Measurements from ENCODE around the gene MRPL37.

Gene MRPL37

GRCh38 chr1:54262244-54262643 lies 62.3 kb downstream of the MRPL37 start:
- no peak for DNase-seq (ENCODE audit: low read depth)
- TF ChIP-seq MYC (IDR thresholded peaks at IDR 0.05; ENCODE audit: low read depth, low read length) (no peak), CTCF (IDR thresholded peaks at IDR 0.05; ENCODE audit: low read depth, low read length) (no peak), POLR2A (IDR thresholded peaks at IDR 0.05; ENCODE audit: extremely low read depth, insufficient read length) (no peak)
- TF ChIP-seq, protein P1, sequence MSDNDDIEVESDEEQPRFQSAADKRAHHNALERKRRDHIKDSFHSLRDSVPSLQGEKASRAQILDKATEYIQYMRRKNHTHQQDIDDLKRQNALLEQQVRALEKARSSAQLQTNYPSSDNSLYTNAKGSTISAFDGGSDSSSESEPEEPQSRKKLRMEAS (IDR thresholded peaks at IDR 0.05; ENCODE audit: low read depth, low read length), result no peak
- no peak overlapping the region for H3K4me3 ChIP-seq (ENCODE audit: low read depth, low read length)

GRCh38 chr1:54263601-54264226 lies 63.7 kb downstream of the MRPL37 start:
- no peak for DNase-seq (ENCODE audit: low read depth)
- TF ChIP-seq POLR2A (IDR thresholded peaks at IDR 0.05; ENCODE audit: extremely low read depth, insufficient read length) (no peak), CTCF (IDR thresholded peaks at IDR 0.05; ENCODE audit: low read depth, low read length) (no peak), MYC (IDR thresholded peaks at IDR 0.05; ENCODE audit: low read depth, low read length) (no peak)
- TF ChIP-seq, protein P1 (IDR thresholded peaks at IDR 0.05; ENCODE audit: low read depth, low read length), result no peak
- H3K4me3 ChIP-seq (ENCODE audit: low read depth, low read length), result no peak overlapping the region

DNA sequence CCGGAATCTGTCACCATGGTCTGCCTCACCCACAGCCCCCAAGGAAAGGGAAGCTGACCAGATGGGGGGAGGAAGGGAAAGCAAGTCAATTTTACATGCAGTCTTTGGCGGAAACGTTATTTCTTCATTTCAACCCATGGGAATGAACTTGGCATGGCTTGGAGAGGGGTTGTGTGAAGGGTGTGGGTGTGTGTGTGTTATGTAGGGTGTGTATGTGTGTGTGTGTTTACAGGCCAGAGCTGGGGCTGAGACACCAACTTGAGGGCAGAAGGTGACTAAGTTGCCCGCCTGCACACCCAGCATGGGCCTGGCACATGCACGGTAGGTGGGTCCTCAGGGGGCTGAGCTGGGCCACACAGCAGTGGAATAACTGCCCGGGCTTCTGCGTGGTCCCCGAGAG lies 65.2 kb downstream of the MRPL37 start:
- DNase-seq (ENCODE audit: low read depth), result no peak
- H3K4me3 ChIP-seq (ENCODE audit: low read depth, low read length), result no peak overlapping the region
- no peak for TF ChIP-seq POLR2A (IDR thresholded peaks at IDR 0.05; ENCODE audit: extremely low read depth, insufficient read length)
- TF ChIP-seq CTCF (IDR thresholded peaks at IDR 0.05; ENCODE audit: low read depth, low read length), result no peak
- TF ChIP-seq, protein P1 (IDR thresholded peaks at IDR 0.05; ENCODE audit: low read depth, low read length), result no peak
- no peak for TF ChIP-seq MYC (IDR thresholded peaks at IDR 0.05; ENCODE audit: low read depth, low read length)

DNA sequence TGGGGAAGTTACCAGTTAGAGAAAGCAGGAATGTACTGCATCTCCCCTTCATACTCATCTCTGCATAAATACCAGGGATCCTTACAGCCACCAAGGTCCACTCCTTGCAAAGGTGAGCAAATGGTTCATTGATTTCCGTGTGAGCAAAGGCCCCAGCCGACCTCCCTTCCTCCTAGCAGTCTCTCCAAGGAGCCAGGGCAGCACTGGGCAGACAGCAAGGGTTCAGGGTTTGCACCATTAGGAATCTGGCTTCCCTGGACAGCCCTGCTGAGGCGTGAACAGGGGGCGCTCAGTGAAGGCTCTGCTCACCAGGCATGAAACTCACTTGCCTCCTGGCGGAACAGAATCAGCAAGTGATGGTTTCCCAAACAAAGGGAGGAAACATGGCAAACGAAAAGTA lies 65.7 kb downstream of the MRPL37 start:
- DNase-seq (ENCODE audit: low read depth), result no peak
- H3K4me3 ChIP-seq (ENCODE audit: low read depth, low read length), result no peak overlapping the region
- TF ChIP-seq, protein P1 (IDR thresholded peaks at IDR 0.05; ENCODE audit: low read depth, low read length), result no peak
- TF ChIP-seq POLR2A (IDR thresholded peaks at IDR 0.05; ENCODE audit: extremely low read depth, insufficient read length) (no peak), CTCF (IDR thresholded peaks at IDR 0.05; ENCODE audit: low read depth, low read length) (no peak), MYC (IDR thresholded peaks at IDR 0.05; ENCODE audit: low read depth, low read length) (no peak)

DNA sequence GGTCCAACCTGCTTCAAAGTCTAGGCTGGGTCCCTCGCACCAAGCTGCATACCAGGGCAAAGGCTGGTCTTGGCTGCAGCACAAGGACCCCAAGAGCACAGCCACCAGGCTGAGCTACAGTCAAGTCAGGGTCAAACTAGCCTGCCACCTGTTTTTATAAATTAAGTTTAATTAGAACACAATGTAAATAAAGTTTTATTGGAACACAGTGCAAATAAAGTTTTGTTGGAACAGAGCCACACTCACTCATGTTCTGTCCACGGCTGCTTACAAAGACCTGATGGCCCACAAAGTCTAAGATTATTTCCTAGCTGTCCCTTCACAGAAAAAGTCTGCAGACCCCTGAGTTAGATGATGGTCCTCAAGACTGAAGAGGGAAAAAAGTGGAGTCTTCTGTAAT lies 66.2 kb downstream of the MRPL37 start:
- no peak overlapping the region for H3K4me3 ChIP-seq (ENCODE audit: low read depth, low read length)
- TF ChIP-seq MYC (IDR thresholded peaks at IDR 0.05; ENCODE audit: low read depth, low read length) (no peak), POLR2A (IDR thresholded peaks at IDR 0.05; ENCODE audit: extremely low read depth, insufficient read length) (no peak), CTCF (IDR thresholded peaks at IDR 0.05; ENCODE audit: low read depth, low read length) (no peak)
- TF ChIP-seq, protein P1 (IDR thresholded peaks at IDR 0.05; ENCODE audit: low read depth, low read length), result no peak
- DNase-seq (ENCODE audit: low read depth), result no peak

Measured in NB4 (cell line).